ENCODE measurements around the gene HTT.
"Not testable (repeated sequence)": the region's sequence is repeated elsewhere in the genome, so short reads cannot be mapped to it uniquely, and the experiment has no call there.

Gene HTT

GRCh38 chr4:3085948-3086670 lies 11.6 kb downstream of the HTT start:
- DNase-seq = no peak

- no peak for DNase-seq
These were observed 12.8 kb downstream of the HTT start for GRCh38 chr4:3087115-3087797.

- DNase-seq = no peak
These were observed 17.0 kb downstream of the HTT start for GRCh38 chr4:3091464-3091863.

GRCh38 chr4:3094701-3095100 lies 20.2 kb downstream of the HTT start:
- DNase-seq = not testable (repeated sequence)

- DNase-seq = no peak
These were observed 21.7 kb downstream of the HTT start for GRCh38 chr4:3096202-3096601.

- DNase-seq = no peak
These were observed 23.9 kb downstream of the HTT start for GRCh38 chr4:3098346-3098745.

- peak; percentile 63 for DNase-seq
These were observed 32.1 kb downstream of the HTT start for GRCh38 chr4:3106339-3107186.

GRCh38 chr4:3107271-3107670 lies 32.8 kb downstream of the HTT start:
- DNase-seq = no peak

- no peak for DNase-seq
These were observed 33.2 kb downstream of the HTT start for GRCh38 chr4:3107691-3108121.

- DNase-seq = no peak
These were observed 33.7 kb downstream of the HTT start for GRCh38 chr4:3108211-3108610.

GRCh38 chr4:3111461-3111860 lies 37.0 kb downstream of the HTT start:
- no peak for DNase-seq

- DNase-seq = no peak
These were observed 37.7 kb downstream of the HTT start for GRCh38 chr4:3112201-3112600.

- no peak for DNase-seq
These were observed 38.4 kb downstream of the HTT start for GRCh38 chr4:3112609-3113469.

GRCh38 chr4:3114377-3114776 lies 39.9 kb downstream of the HTT start:
- DNase-seq = no peak

GRCh38 chr4:3115637-3116270 lies 41.3 kb downstream of the HTT start:
- DNase-seq = no peak

- DNase-seq = no peak
These were observed 42.5 kb downstream of the HTT start for GRCh38 chr4:3116955-3117354.

- no peak for DNase-seq
These were observed 43.8 kb downstream of the HTT start for GRCh38 chr4:3118312-3118711.

- no peak for DNase-seq
These were observed 45.0 kb downstream of the HTT start for GRCh38 chr4:3119464-3119863.

GRCh38 chr4:3121110-3121509 lies 46.6 kb downstream of the HTT start:
- DNase-seq = no peak

- DNase-seq = no peak
These were observed 47.1 kb downstream of the HTT start for GRCh38 chr4:3121596-3121995.

- DNase-seq = no peak
These were observed 47.6 kb downstream of the HTT start for GRCh38 chr4:3122081-3122563.

GRCh38 chr4:3123181-3123671 lies 48.7 kb downstream of the HTT start:
- no peak for DNase-seq
